Right forelimb (tissue), 1 donor: ENCODE data around the gene SSNA1.

Experiments
- DNase-seq: peaks from one replicate; pipeline ENCODE4 v3.0.0-alpha.2; 2018

The SSNA1 gene

GRCh38 chr9:137222190-137223077 lies 34.0 kb downstream of the SSNA1 start, which contains the start of gene RNF208:
RNF208 (minus strand) TSS chr9:137222240; CDS start chr9:137221212, 1,028 bp downstream.
- DNase-seq: no peak

DNA sequence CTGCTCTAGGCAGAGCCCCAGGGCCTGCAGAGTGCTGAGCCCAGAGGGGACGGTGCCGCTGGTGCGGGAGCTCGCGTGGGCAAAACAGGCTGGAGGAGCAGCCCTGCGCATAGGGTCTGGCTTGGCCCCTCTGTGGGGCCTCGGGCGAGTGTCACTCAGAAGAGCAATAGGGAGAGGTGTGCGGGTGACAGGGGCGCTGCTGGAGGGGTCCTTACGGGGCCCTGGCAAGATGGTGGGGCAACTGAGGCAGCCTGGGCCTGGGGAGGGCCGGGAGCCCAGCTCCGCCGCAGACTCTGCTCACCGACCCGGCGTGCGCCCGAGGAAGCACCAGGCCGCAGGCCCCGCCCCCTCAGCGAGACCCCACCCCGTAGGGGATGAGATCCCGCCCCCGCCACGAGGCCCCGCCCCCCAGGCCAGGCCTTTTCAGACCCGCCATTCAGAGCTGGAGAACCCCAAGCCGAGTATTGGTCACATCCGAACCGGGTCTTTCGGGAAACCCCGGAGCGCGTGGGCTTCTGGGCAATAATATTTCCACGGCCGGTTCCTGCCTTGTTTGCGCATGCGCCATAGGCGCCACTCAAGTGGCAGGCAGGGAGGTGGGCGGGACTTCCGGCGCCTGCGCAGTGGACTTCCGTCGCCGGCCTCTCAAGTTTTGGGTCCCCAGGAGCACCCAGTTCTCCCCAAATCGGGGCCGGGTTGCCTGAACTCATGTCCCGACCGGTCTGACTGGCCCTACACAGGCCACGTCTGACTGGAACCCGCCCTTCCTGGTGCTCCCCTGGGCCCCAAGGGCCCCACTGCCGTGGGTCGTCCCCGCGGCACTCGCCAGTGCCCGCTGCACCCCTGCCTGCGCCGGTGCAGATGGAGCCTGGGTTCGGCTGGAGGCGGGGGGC lies 34.8 kb downstream of the SSNA1 start:
- DNase-seq: peak; percentile 96

- DNase-seq: no peak
Observed at GRCh38 chr9:137224830-137225694, 36.6 kb downstream of the SSNA1 start, which contains the start of gene CYSRT1. CYSRT1 (plus strand) TSS chr9:137225174; CDS start chr9:137225622, 448 bp downstream.

- no peak for DNase-seq
Observed at GRCh38 chr9:137225699-137226331, 37.3 kb downstream of the SSNA1 start.

GRCh38 chr9:137226338-137227053 lies 38.0 kb downstream of the SSNA1 start:
- DNase-seq: no peak

- DNase-seq: peak; percentile 86
Observed at GRCh38 chr9:137227054-137227852, 38.8 kb downstream of the SSNA1 start, which contains the start of gene RNF224. RNF224 (plus strand) TSS chr9:137227502; CDS start chr9:137228336, 834 bp downstream.

- no peak for DNase-seq
Observed at GRCh38 chr9:137227853-137228505, 39.5 kb downstream of the SSNA1 start.

DNA sequence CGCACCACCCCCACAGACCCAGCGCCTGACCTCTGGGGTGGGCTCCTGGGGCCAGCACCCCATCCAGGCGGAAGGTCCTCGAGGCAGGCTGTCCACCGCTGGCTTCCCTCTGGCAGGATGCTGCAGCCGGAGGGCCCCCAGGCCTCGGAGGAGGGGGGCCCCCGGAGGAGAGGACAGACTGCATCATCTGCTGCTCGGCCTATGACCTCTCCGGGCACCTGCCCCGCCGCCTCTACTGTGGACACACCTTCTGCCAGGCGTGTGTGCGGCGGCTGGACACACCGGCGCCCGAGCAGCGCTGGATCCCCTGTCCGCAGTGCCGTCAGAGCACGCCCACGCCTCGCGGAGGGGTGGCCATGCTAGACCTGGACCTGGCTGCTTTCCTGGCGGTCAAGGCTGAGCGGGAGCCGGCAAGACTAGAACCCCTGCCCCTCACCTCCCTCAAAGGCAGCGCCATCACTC lies 40.1 kb downstream of the SSNA1 start:
- DNase-seq: no peak

DNA sequence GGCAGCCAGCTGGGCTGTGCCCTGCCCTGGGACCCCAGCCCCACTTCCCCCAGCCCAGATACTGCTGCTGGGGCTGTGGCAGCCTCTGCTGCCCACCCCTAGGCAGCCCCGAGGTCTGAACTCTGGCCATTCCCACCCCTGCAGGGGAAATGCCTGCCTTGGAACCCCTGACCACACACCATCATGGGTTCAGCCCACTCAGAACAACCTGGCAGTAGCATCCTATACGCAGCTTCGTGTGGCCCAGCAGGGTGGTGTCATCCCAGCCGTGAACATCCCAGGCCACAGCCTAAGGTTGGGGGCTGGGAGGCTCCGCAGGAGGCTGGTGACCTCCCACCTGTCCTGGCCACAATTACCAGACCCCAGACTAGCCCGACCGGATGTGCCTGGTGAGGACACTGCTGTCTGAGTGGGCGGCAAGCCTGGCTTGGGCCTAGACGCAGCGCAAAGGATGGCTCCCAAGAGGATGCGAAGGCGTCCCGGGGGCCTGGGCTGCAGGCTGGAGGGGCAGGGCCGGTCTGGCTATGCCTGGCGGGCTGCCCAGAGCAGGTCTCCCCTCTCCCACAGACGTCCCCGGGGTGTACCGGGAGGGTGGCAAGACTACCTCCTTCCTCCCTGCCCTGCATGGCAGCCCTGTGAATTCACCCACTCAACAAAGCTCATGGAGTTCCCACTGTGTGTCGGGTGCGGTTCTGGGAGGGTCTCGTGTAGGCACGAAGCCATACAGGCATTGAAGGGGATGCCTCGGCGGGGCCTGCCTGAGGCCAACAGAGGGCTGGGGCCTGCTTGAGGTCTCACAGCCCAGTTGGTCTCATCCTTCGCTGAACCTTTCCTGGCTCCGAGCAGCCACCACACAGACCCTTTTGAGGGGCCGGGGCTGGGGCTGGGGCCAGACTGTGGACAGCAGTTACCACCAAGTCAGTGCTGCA lies 40.8 kb downstream of the SSNA1 start:
- DNase-seq: no peak

- DNase-seq: no peak
Observed at GRCh38 chr9:137229903-137230704, 41.6 kb downstream of the SSNA1 start.

GRCh38 chr9:137230705-137231371 lies 42.4 kb downstream of the SSNA1 start, which contains the start of gene SLC34A3:
SLC34A3 (plus strand) TSS chr9:137230901; CDS start chr9:137231703, 802 bp downstream.
- DNase-seq: no peak

DNA sequence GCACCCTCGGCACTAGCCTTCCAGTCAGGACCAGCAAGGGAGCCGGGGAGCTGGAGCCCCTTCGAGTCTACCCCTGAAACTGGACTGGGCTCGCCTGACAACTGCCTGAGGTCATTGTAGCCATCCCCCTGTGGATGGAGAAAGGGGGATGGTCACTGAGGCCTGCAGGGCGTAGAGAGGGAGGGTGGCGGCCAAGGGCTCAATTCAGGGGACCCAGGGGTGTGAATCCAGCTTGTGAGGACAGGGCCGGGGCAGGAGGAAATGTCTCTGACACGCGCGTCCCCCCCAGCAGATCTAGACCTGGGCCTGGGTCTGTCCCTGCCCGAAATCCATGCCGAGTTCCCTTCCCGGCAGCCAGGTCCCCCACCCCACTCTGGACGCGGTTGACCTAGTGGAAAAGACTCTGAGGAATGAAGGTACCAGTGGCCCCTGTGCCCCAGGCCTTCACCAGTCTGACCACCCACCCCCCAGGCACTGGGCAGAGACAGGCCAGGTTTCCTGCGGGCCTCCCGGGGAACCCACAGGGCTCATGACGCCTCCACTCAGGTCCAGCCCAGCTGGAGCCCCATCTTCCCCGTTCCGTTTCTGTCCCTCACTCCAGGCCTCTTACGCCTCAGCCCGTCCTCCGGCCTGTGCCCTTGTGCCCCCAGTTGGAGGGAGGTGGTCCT lies 43.0 kb downstream of the SSNA1 start:
- no peak for DNase-seq

DNA sequence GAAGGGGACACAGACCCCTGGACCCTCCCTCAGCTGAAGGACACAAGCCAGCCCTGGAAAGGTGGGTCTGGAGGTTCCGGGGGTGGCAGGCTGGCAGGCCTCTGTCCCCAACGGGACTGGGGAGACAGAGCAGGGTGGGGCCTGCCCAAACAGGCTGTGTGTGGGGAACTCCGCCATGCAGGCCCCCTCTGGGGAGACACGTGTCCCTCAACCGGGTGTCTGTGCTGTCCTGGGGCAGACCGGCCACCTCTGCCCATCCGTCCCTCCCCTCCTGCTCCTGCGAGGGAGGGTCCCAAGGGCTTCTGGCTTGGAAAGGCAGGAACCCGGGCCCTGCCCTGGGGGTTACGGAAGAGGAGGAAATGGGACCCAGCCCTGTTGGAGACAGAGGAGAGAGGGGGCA lies 43.6 kb downstream of the SSNA1 start:
- DNase-seq: no peak

DNA sequence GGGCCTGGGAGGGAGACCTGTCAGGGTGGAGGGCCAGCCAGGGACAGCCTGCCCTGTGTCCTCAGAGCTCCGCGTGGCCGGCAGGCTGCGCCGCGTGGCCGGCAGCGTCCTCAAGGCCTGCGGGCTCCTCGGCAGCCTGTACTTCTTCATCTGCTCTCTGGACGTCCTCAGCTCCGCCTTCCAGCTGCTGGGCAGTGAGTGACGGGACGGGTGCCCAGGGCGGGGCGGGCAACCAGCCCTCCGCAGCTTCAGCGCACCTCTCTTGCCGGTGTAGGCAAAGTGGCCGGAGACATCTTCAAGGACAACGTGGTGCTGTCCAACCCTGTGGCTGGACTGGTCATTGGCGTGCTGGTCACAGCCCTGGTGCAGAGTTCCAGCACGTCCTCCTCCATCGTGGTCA lies 44.0 kb downstream of the SSNA1 start:
- DNase-seq: no peak

- DNase-seq: no peak
Observed at GRCh38 chr9:137233143-137233980, 44.9 kb downstream of the SSNA1 start.
